ENCODE measurements around the gene KRT72. TPM values are rescaled to one million over a fixed set of nuclear protein-coding genes. Genes with fewer than 3 reads are reported as not detected.

KRT72 gene
- total RNA-seq, 1 donor from 2014 or later: not detected

DNA sequence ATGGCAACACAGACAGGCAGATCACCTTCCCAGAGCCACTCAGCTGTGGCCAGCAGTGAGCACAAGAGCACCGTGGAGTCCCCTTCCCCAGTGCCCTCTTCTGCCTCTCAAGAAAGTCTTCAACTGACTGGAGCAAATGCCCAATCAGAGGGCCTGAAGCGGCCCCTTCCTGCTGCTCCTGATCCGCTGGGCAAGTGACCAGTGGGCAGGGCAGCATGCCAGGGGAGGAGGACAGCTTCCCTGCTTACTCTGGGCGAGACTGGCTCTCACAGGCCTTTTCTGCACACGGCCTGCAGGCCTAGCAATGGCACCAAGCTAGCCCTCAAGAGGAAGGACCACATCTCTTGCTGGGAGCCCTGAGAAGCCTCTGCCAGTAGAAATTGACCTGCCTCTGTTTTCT lies 49.2 kb downstream of the KRT72 start:
- TF ChIP-seq, protein P1, sequence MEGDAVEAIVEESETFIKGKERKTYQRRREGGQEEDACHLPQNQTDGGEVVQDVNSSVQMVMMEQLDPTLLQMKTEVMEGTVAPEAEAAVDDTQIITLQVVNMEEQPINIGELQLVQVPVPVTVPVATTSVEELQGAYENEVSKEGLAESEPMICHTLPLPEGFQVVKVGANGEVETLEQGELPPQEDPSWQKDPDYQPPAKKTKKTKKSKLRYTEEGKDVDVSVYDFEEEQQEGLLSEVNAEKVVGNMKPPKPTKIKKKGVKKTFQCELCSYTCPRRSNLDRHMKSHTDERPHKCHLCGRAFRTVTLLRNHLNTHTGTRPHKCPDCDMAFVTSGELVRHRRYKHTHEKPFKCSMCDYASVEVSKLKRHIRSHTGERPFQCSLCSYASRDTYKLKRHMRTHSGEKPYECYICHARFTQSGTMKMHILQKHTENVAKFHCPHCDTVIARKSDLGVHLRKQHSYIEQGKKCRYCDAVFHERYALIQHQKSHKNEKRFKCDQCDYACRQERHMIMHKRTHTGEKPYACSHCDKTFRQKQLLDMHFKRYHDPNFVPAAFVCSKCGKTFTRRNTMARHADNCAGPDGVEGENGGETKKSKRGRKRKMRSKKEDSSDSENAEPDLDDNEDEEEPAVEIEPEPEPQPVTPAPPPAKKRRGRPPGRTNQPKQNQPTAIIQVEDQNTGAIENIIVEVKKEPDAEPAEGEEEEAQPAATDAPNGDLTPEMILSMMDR (IDR thresholded peaks at IDR 0.05): no peak
- peaks cover 4% of the 10 kb centered on the region for H3K4me1 Mint-ChIP-seq (ENCODE audit: unreplicated experiment)
- no peaks in the 10 kb centered on the region for H3K9me3 Mint-ChIP-seq (ENCODE audit: unreplicated experiment)
- H3K27ac Mint-ChIP-seq (ENCODE audit: unreplicated experiment): no peak overlapping the region
- no peak for DNase-seq (ENCODE audit: extremely low spot score, unreplicated experiment)
- H3K36me3 Mint-ChIP-seq (ENCODE audit: unreplicated experiment): no peaks in the 10 kb centered on the region
- H3K27me3 Mint-ChIP-seq (ENCODE audit: unreplicated experiment): peaks cover 54% of the 10 kb centered on the region
- H3K4me3 Mint-ChIP-seq (ENCODE audit: unreplicated experiment): no peak overlapping the region

DNA sequence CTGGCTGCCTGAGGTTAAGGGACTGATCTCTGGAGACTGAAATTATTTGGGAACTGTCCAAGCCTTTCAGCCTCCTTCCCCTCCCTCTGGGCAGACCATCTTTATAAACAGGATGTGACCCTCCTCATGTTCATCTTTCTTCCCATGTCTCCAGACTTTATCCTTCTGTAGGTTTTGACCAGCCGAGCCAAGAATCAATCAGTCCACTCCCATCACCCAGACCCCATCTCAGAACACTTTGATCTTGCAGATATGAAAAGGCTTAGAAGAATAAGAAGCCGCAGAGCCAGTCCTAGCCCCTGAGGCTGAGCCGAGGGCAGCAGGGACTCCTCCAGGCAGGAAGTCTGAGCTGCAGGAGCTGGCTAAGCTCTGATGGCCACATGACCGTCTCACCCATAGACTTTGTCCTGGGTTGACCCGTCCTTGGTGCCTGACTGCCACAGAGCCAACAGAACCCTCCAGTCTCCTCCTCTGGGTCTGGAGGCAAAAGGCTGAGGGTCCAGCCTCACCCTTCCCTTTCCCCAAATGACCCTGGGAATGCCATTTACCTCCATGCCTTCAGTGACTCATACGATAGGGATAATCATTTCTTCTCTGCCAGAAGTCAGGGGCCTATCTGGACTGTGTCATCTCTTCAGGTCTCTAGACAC lies 49.9 kb downstream of the KRT72 start:
- Mint-ChIP-seq H3K27me3 (ENCODE audit: unreplicated experiment) (peaks cover 58% of the 10 kb centered on the region), H3K4me1 (ENCODE audit: unreplicated experiment) (peaks cover 4% of the 10 kb centered on the region), H3K4me3 (ENCODE audit: unreplicated experiment) (no peak overlapping the region), H3K36me3 (ENCODE audit: unreplicated experiment) (no peaks in the 10 kb centered on the region), H3K9me3 (ENCODE audit: unreplicated experiment) (no peaks in the 10 kb centered on the region), H3K27ac (ENCODE audit: unreplicated experiment) (no peak overlapping the region)
- DNase-seq (ENCODE audit: extremely low spot score, unreplicated experiment): no peak
- TF ChIP-seq, protein P1 (IDR thresholded peaks at IDR 0.05): no peak

DNA sequence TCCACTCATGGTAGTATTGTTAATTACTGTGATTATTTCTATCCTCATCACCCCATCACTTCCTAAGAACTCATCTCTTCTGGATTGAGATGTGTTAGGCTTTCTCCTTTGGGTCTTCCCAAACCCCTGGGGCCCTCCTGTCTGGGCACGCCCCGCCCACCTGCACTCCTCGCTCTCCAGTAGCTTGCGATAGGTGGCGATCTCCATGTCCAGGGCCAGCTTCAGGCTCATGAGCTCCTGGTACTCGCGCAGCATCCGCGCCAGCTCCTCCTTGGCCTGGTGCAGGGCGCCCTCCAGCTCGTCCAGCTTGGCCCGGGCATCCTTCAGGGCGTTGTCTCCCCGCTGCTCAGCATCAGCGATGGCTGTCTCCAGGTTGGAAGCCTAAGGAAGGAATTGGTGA lies 55.1 kb downstream of the KRT72 start:
- Mint-ChIP-seq H3K4me3 (ENCODE audit: unreplicated experiment) (no peak overlapping the region), H3K27me3 (ENCODE audit: unreplicated experiment) (peaks cover 44% of the 10 kb centered on the region), H3K9me3 (ENCODE audit: unreplicated experiment) (no peaks in the 10 kb centered on the region), H3K4me1 (ENCODE audit: unreplicated experiment) (peaks cover 2% of the 10 kb centered on the region), H3K36me3 (ENCODE audit: unreplicated experiment) (no peaks in the 10 kb centered on the region), H3K27ac (ENCODE audit: unreplicated experiment) (no peak overlapping the region)
- TF ChIP-seq, protein P1 (IDR thresholded peaks at IDR 0.05): no peak
- DNase-seq (ENCODE audit: extremely low spot score, unreplicated experiment): no peak

DNA sequence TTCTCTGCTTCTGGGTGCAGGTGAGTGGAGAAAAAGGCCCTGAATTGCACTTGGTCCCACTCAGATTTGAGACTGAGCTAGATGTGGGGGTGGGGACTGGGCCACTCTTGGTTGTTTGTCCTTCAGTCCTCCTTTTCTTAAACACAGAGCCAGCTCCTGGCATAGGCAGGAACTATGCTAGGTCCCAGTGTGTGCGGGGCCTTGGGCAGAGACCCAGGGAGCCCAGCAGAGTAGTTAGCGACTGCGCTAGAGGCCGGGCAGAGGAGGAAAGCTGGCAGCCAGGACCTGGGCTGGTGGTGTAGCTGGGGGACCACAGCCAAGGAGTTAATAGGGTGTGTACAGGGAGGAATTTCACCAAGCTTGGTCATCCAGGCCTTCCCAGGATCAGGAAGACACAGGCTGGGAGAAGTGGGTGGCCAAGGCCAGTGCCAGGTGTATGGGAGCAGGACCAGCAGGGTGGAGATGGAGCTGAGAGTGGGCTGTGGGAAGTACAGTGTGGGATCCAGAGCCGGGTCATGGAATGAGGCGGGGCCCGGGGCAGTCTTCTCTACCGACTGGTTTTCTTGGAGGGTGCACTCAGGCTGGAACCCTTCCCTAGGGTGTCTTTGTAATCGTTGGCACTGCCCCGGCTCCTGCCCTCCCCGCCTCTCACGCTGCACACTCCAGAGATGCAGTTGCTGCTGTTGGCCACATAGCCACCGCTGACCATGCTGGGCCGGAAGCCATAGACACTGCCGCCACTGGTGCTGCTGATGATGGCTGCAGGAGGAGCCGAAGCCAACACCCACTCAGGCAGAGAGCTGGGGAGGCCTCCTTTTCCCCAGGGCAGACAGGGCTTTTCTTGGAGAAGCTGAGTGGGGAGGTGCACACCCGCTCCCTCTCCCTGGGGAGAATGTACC lies 57.0 kb downstream of the KRT72 start:
- H3K9me3 Mint-ChIP-seq (ENCODE audit: unreplicated experiment): no peaks in the 10 kb centered on the region
- H3K36me3 Mint-ChIP-seq (ENCODE audit: unreplicated experiment): no peaks in the 10 kb centered on the region
- no peak overlapping the region for H3K4me3 Mint-ChIP-seq (ENCODE audit: unreplicated experiment)
- H3K27me3 Mint-ChIP-seq (ENCODE audit: unreplicated experiment): peaks cover 30% of the 10 kb centered on the region
- H3K27ac Mint-ChIP-seq (ENCODE audit: unreplicated experiment): no peak overlapping the region
- TF ChIP-seq, protein P1 (IDR thresholded peaks at IDR 0.05): no peak
- H3K4me1 Mint-ChIP-seq (ENCODE audit: unreplicated experiment): peaks cover 3% of the 10 kb centered on the region
- DNase-seq (ENCODE audit: extremely low spot score, unreplicated experiment): no peak

DNA sequence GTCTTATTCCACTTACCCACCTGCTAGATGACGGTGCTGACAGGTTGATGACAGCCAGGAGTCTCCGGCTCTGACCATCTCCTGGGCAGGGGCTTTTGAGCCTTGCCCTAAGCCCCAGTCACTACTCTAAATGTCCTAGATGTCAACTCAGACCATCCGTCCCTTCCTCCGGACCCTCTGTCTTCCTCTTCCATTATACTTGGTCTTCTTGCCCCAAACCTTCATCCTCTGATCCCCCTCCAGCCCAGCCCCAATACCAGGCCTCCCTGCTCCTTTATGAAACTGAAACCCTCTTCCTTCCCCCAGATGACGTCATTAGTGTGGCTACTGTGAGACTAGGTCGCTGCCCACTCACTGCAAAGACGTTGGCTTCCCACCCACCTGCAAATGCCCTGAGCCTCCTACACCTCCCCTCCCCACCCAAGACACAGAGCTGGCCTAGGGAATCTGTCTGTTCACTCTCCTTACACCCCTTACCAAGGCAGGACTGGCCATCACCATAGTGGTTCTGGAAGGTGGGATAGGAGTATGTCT lies 58.4 kb downstream of the KRT72 start:
- no peak overlapping the region for H3K27ac Mint-ChIP-seq (ENCODE audit: unreplicated experiment)
- H3K27me3 Mint-ChIP-seq (ENCODE audit: unreplicated experiment): peaks cover 24% of the 10 kb centered on the region
- H3K9me3 Mint-ChIP-seq (ENCODE audit: unreplicated experiment): no peaks in the 10 kb centered on the region
- no peak for DNase-seq (ENCODE audit: extremely low spot score, unreplicated experiment)
- H3K4me3 Mint-ChIP-seq (ENCODE audit: unreplicated experiment): no peak overlapping the region
- peaks cover 7% of the 10 kb centered on the region for H3K4me1 Mint-ChIP-seq (ENCODE audit: unreplicated experiment)
- H3K36me3 Mint-ChIP-seq (ENCODE audit: unreplicated experiment): no peaks in the 10 kb centered on the region
- TF ChIP-seq, protein P1 (IDR thresholded peaks at IDR 0.05): no peak

Measured in osteocyte (in vitro differentiated cells).